HEK293T (cell line): ENCODE results near the gene CAAP1.

Experiments used
- BHLHE40 ChIP-seq: fragments of 450-650 bp; IDR thresholded peaks from 2 replicates; pipeline ENCODE4 v1.6.1; 2016; ENCODE audit warnings: mild to moderate bottlenecking, moderate library complexity, borderline replicate concordance
- CTBP1 ChIP-seq: fragments of 450-650 bp; IDR thresholded peaks from 2 replicates; pipeline ENCODE4 v1.6.1; 2016; ENCODE audit warnings: borderline replicate concordance
- ELF4 ChIP-seq: fragments of 450-650 bp; IDR thresholded peaks from 2 replicates; pipeline ENCODE4 v1.6.1; 2017; ENCODE audit warnings: antibody characterized with exemption
- FOXA1 ChIP-seq: fragments of 450-650 bp; IDR thresholded peaks from 2 replicates; pipeline ENCODE4 v1.6.1; 2016; ENCODE audit warnings: mild to moderate bottlenecking
- FOXK2 ChIP-seq: fragments of 450-650 bp; IDR thresholded peaks from 2 replicates; pipeline ENCODE4 v1.6.1; 2016; ENCODE audit warnings: mild to moderate bottlenecking
- FOXM1 ChIP-seq: fragments of 450-650 bp; IDR thresholded peaks from 2 replicates; pipeline ENCODE4 v1.6.1; 2017; ENCODE audit warnings: mild to moderate bottlenecking, borderline replicate concordance
- L3MBTL2 ChIP-seq: fragments of 450-650 bp; conservative IDR thresholded peaks from 2 replicates; pipeline ENCODE4 v1.6.1; 2016; ENCODE audit warnings: mild to moderate bottlenecking
- NFRKB ChIP-seq: fragments of 450-650 bp; IDR thresholded peaks from 2 replicates; pipeline ENCODE4 v1.6.1; 2016; ENCODE audit warnings: mild to moderate bottlenecking, moderate library complexity
- PKNOX1 ChIP-seq: fragments of 450-650 bp; IDR thresholded peaks from 2 replicates; pipeline ENCODE4 v1.6.1; 2016
- SP1 ChIP-seq: fragments of 450-650 bp; IDR thresholded peaks from 2 replicates; pipeline ENCODE4 v1.6.1; 2017
- SUZ12 ChIP-seq: fragments of 450-650 bp; IDR thresholded peaks from 2 replicates; pipeline ENCODE4 v1.6.1; 2016; ENCODE audit warnings: mild to moderate bottlenecking

GRCh38 chr9:26904070-26904469 lies 11.5 kb upstream of the CAAP1 start:
- TF ChIP-seq FOXA1 (no peak), SUZ12 (no peak), FOXK2 (no peak), FOXM1 (no peak), SP1 (no peak), L3MBTL2 (no peak), BHLHE40 (no peak), CTBP1 (no peak), NFRKB (no peak), PKNOX1 (no peak), ELF4 (no peak)
